IMR-90 (cell line): ENCODE data around the gene IP6K3. TPM values are rescaled to one million over a fixed set of nuclear protein-coding genes. Genes with fewer than 3 reads are reported as not detected.

ENCODE experiments used
- ATAC-seq: fragments of 200-7000 bp; cut with Tn5 transposase; 2 replicates; pipeline ENCODE4 v1.9.1; 2020; ENCODE audit warnings: low read depth, mild to moderate bottlenecking, moderate library complexity
- BruUV-seq: library from RNA; stranded (reverse); fragments of 400-500 nt; replicated peaks from 2 replicates; lab custom pipeline; 2021; lab: Mats Ljungman, UMichigan
- CTCF ChIA-PET: fragments of 300-600 bp; formaldehyde crosslinking; extraction: SDS; loops from one replicate; lab custom pipeline; 2021; ENCODE audit warnings: antibody characterized with exemption; lab: Yijun Ruan, JAX
- POLR2A ChIA-PET: fragments of 300-600 bp; sonication (Branson Sonifier 250); formaldehyde crosslinking; loops from one replicate; lab custom pipeline; 2022; ENCODE audit warnings: antibody characterized with exemption; ENCODE audit not compliant: unreplicated experiment; lab: Charles Lee
- DNase-seq: peaks from one replicate; pipeline ENCODE4 v3.0.0; 2013
- H2AFZ ChIP-seq: replicated peaks from 2 replicates; pipeline ENCODE3; 2013; ENCODE audit warnings: low read length, mild to moderate bottlenecking; ENCODE audit not compliant: poor library complexity
- H2AK5ac ChIP-seq: 2 replicates; pipeline ENCODE4 v1.6.1; 2013; ENCODE audit warnings: low read depth, low read length, inconsistent platforms
- H2AK9ac ChIP-seq: replicated peaks from 2 replicates; pipeline ENCODE3; 2013; ENCODE audit warnings: mild to moderate bottlenecking, low read depth, low read length, moderate library complexity; ENCODE audit not compliant: poor library complexity
- H2BK120ac ChIP-seq: 2 replicates; pipeline ENCODE4 v1.6.1; 2013; ENCODE audit warnings: low read depth, low read length, inconsistent platforms
- H2BK15ac ChIP-seq: 3 replicates; pipeline ENCODE4 v1.6.1; 2013; ENCODE audit warnings: low read depth, low read length, inconsistent platforms
- H2BK20ac ChIP-seq: 2 replicates; pipeline ENCODE4 v1.6.1; 2013; ENCODE audit warnings: low read depth, mild to moderate bottlenecking, inconsistent platforms, low read length, moderate library complexity
- H2BK5ac ChIP-seq: 2 replicates; pipeline ENCODE4 v1.6.1; 2013; ENCODE audit warnings: mild to moderate bottlenecking, low read depth, low read length, inconsistent platforms; ENCODE audit not compliant: poor library complexity, severe bottlenecking
- H3K14ac ChIP-seq: replicated peaks from 2 replicates; pipeline ENCODE4 v1.6.1; 2013; ENCODE audit warnings: low read depth, low read length, inconsistent platforms
- H3K18ac ChIP-seq: 2 replicates; pipeline ENCODE4 v1.6.1; 2013; ENCODE audit warnings: low read depth, low read length, control low read depth
- H3K23ac ChIP-seq: 2 replicates; pipeline ENCODE4 v1.6.1; 2013; ENCODE audit warnings: low read depth, low read length, inconsistent platforms
- H3K27ac ChIP-seq: 2 replicates; pipeline ENCODE4 v1.5.1; 2013; ENCODE audit warnings: mild to moderate bottlenecking, control low read depth, low read length; ENCODE audit not compliant: insufficient read depth
- H3K27me3 ChIP-seq: 2 replicates; pipeline ENCODE4 v1.6.1; 2013; ENCODE audit warnings: low read length; ENCODE audit not compliant: control insufficient read depth, insufficient read depth
- H3K36me3 ChIP-seq: 2 replicates; pipeline ENCODE4 v1.6.1; 2013; ENCODE audit warnings: low read length, mixed read lengths; ENCODE audit not compliant: control insufficient read depth, insufficient read depth
- H3K4ac ChIP-seq: 2 replicates; pipeline ENCODE4 v1.6.1; 2013; ENCODE audit warnings: low read depth, low read length, inconsistent platforms
- H3K4me1 ChIP-seq: 2 replicates; pipeline ENCODE4 v1.6.1; 2013; ENCODE audit warnings: low read length, mixed read lengths; ENCODE audit not compliant: control insufficient read depth, insufficient read depth
- H3K4me2 ChIP-seq: 2 replicates; pipeline ENCODE4 v1.6.1; 2013; ENCODE audit warnings: low read depth, mild to moderate bottlenecking, control low read depth, low read length, moderate library complexity
- H3K4me3 ChIP-seq: 2 replicates; pipeline ENCODE4 v1.5.1; 2013; ENCODE audit warnings: low read depth, mild to moderate bottlenecking, control low read depth, low read length, moderate library complexity; ENCODE audit not compliant: insufficient read depth
- H3K56ac ChIP-seq: 2 replicates; pipeline ENCODE4 v1.6.1; 2013; ENCODE audit warnings: low read length, inconsistent platforms; ENCODE audit not compliant: insufficient read depth; ENCODE audit errors: extremely low read depth
- H3K79me1 ChIP-seq, 2 experiments: 2 replicates each; pipeline ENCODE4 v1.6.1; 2013; ENCODE audit warnings: low read length in 2 of 2, inconsistent platforms in 1 of 2, low read depth in 1 of 2
- H3K9ac ChIP-seq: 2 replicates; pipeline ENCODE4 v1.6.1; 2013; ENCODE audit warnings: low read depth, low read length, control low read depth
- H3K9me1 ChIP-seq: 2 replicates; pipeline ENCODE4 v1.6.1; 2013; ENCODE audit warnings: low read length, inconsistent platforms; ENCODE audit not compliant: insufficient read depth
- H3K9me3 ChIP-seq: 2 replicates; pipeline ENCODE4 v1.6.1; 2013; ENCODE audit warnings: low read length; ENCODE audit not compliant: control insufficient read depth, insufficient read depth
- H4K20me1 ChIP-seq: 2 replicates; pipeline ENCODE4 v1.6.1; 2013; ENCODE audit warnings: low read length, inconsistent platforms; ENCODE audit not compliant: insufficient read depth
- H4K5ac ChIP-seq: 2 replicates; pipeline ENCODE4 v1.6.1; 2013; ENCODE audit warnings: mild to moderate bottlenecking, low read depth, low read length, control low read depth
- H4K8ac ChIP-seq, 2 experiments: 2 replicates each; pipeline ENCODE4 v1.6.1; 2013; ENCODE audit warnings: low read depth in 2 of 2, low read length in 2 of 2, control low read depth in 1 of 2, inconsistent platforms in 1 of 2
- H4K91ac ChIP-seq: 2 replicates; pipeline ENCODE4 v1.6.1; 2013; ENCODE audit warnings: low read depth, low read length, inconsistent platforms; ENCODE audit not compliant: insufficient read depth
- CEBPB ChIP-seq: IDR thresholded peaks from 2 replicates; pipeline ENCODE4 v1.6.1; 2012; ENCODE audit warnings: low read depth, low read length, improper control_type of control experiment
- CHD1 ChIP-seq: IDR thresholded peaks from 2 replicates; pipeline ENCODE4 v1.6.1; 2012; ENCODE audit warnings: low read depth, low read length, improper control_type of control experiment
- CTCF ChIP-seq: conservative IDR thresholded peaks from 2 replicates; pipeline ENCODE4 v1.5.1; 2012; ENCODE audit warnings: mild to moderate bottlenecking, low read depth, low read length, improper control_type of control experiment
- ELK1 ChIP-seq: fragments of 150-350 bp; IDR thresholded peaks from 2 replicates; pipeline ENCODE4 v1.6.1; 2016; ENCODE audit warnings: low read depth, mild to moderate bottlenecking, low read length, moderate library complexity, borderline replicate concordance
- MAFK ChIP-seq: IDR thresholded peaks from 2 replicates; pipeline ENCODE4 v1.6.1; 2012; ENCODE audit warnings: low read depth, low read length, improper control_type of control experiment
- MAZ ChIP-seq: IDR thresholded peaks from 2 replicates; pipeline ENCODE4 v1.6.1; 2012; ENCODE audit warnings: low read depth, mild to moderate bottlenecking, low read length, improper control_type of control experiment, moderate library complexity, borderline replicate concordance
- RAD21 ChIP-seq: IDR thresholded peaks from 2 replicates; pipeline ENCODE4 v1.6.1; 2012; ENCODE audit warnings: low read length, improper control_type of control experiment
- RCOR1 ChIP-seq: IDR thresholded peaks from 2 replicates; pipeline ENCODE4 v1.6.1; 2012; ENCODE audit warnings: mild to moderate bottlenecking, low read length, improper control_type of control experiment; ENCODE audit not compliant: insufficient replicate concordance
- RFX5 ChIP-seq: IDR thresholded peaks from 2 replicates; pipeline ENCODE4 v1.8.0; 2012; ENCODE audit warnings: low read depth, mild to moderate bottlenecking, low read length, moderate library complexity
- SMC3 ChIP-seq: fragments of 150-350 bp; IDR thresholded peaks from 2 replicates; pipeline ENCODE4 v1.6.1; 2016; ENCODE audit warnings: low read depth, mild to moderate bottlenecking, antibody characterized with exemption, low read length, moderate library complexity
- USF2 ChIP-seq: fragments of 150-350 bp; IDR thresholded peaks from 2 replicates; pipeline ENCODE4 v1.6.1; 2017; ENCODE audit warnings: mild to moderate bottlenecking, antibody characterized with exemption, low read length, low read depth
- WGBS, 2 experiments: methylation state at CpG; one replicate each; pipeline versions ENCODE4 v1.1.5 to v1.1.7; 2013; ENCODE audit warnings: missing lambda C conversion rate in 2 of 2; ENCODE audit not compliant: insufficient read length in 1 of 2; ENCODE audit errors: extremely low coverage in 2 of 2; 5-methylcytosine and 5-hydroxymethylcytosine counted together
- dilution Hi-C: fragments of 300-500 bp; cut with HindIII; formaldehyde crosslinking; loops from one replicate; pipeline ENCODE4 v1.14.3; 2018; ENCODE audit warnings: low sequenced_read_pairs; ENCODE audit not compliant: unreplicated experiment
- in situ Hi-C: fragments of 300-500 bp; cut with MboI; formaldehyde crosslinking; loops from 3 replicates; pipeline ENCODE4 v1.14.3; 2019; ENCODE audit warnings: low sequenced_read_pairs, inconsistent platforms, mixed read lengths
- intact Hi-C: fragments of 100-400 bp; cut with micrococcal nuclease; formaldehyde crosslinking; loops from 2 replicates; pipeline ENCODE4 v1.10.0; 2022
- polyA plus RNA-seq, 3 experiments: library from polyadenylated mRNA; depleted of rRNA; stranded (reverse); fragments of >200 nt; gene quantifications; 2 replicates each; pipeline ENCODE4 v1.2.3, GENCODE V29; 2012; ENCODE audit warnings: low replicate concordance in 1 of 3
- total RNA-seq: library from RNA; depleted of rRNA; stranded (reverse); fragments of >200 nt; gene quantifications from 2 replicates; pipeline ENCODE4 v1.2.3, GENCODE V29; 2012

IP6K3 gene
- total and polyA plus RNA-seq, 2 of the 4 experiments (the other 2 are of a cell fraction): 0.18 to 0.51 TPM

- no peak overlapping the region for H3K23ac ChIP-seq
- H3K14ac ChIP-seq: no peak overlapping the region
- H3K9me1 ChIP-seq: peaks cover 14% of the 10 kb centered on the region
- dilution Hi-C loops: no loop called here
- ChIA-PET CTCF (interaction anchor here (1.9 kb wide), 1 partner anchor 8 kb away, joined by 4 read pairs; no protein-coding TSS in a partner anchor), POLR2A (no interaction called here)
- no peak overlapping the region for H3K4me3 ChIP-seq
- BruUV-seq: no TSS peak
- H2AK5ac ChIP-seq: no peak overlapping the region
- H2BK15ac ChIP-seq: no peak overlapping the region
- H3K56ac ChIP-seq: no peak overlapping the region
- H4K91ac ChIP-seq: no peak overlapping the region
- H2AFZ ChIP-seq: no peak overlapping the region
- no peak overlapping the region for H3K18ac ChIP-seq
- no peak overlapping the region for H4K8ac ChIP-seq
- intact Hi-C loops: no loop called here
- no CpG with 5 or more reads among the region's 7 CpGs for WGBS, 2 experiments
- TF ChIP-seq ELK1 (no peak), RAD21 (no peak), RCOR1 (no peak), MAZ (no peak), CTCF (no peak), CHD1 (no peak), MAFK (no peak), SMC3 (no peak), USF2 (no peak), CEBPB (no peak), RFX5 (no peak)
- peaks cover 86% of the 10 kb centered on the region for H3K36me3 ChIP-seq
- peaks cover 33 to 66% of the 10 kb centered on the region in 2 experiments for H3K79me1 ChIP-seq
- in situ Hi-C loops: no loop called here
- H3K27ac ChIP-seq: no peak overlapping the region
- no peak overlapping the region for H3K9ac ChIP-seq
- no peak for DNase-seq
- no peaks in the 10 kb centered on the region for H3K9me3 ChIP-seq
- H2BK120ac ChIP-seq: no peak overlapping the region
- ATAC-seq: no peak
- no peak overlapping the region for H2BK20ac ChIP-seq
- no peak overlapping the region for H3K4me2 ChIP-seq
- H2BK5ac ChIP-seq: no peak overlapping the region
- no peaks in the 10 kb centered on the region for H3K27me3 ChIP-seq
- H3K4me1 ChIP-seq: peaks cover 14% of the 10 kb centered on the region
- H4K20me1 ChIP-seq: no peaks in the 10 kb centered on the region
- no peak overlapping the region for H2AK9ac ChIP-seq
- no peak overlapping the region for H4K5ac ChIP-seq
- H3K4ac ChIP-seq: no peak overlapping the region
Measured at GRCh38 chr6:33779290-33779689, 32.6 kb upstream of the IP6K3 start.
